ENCODE measurements around the gene SPINT2.

DNA sequence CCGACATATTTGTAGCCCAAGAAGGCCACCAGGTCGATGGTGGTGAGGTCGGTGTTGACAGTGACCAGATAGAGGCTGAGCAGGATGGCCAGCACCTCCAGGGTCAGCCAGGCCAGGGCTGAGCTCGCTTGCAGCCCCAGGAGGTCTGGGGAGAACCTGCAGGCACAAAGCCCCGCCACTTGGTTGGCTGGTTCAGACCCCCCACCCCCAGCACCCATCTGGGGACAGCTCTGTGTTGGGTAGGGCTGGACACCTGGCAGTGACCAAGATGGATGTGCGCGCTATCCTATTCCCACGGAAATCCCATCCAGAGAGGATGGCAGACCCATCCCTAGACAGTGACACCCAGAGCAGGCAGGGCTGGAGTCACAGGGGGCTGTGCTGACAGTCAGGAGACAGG, 43.2 kb downstream of the SPINT2 start:
- TF ChIP-seq POLR2AphosphoS5 (IDR thresholded peaks at IDR 0.05; ENCODE audit: low read depth, low read length) (no peak; the same call in 1 of the 2 replicates), SIN3A (IDR thresholded peaks at IDR 0.05; ENCODE audit: borderline replicate concordance, insufficient read depth, low read depth, low read length) (no peak)
- TF ChIP-seq, protein P1, sequence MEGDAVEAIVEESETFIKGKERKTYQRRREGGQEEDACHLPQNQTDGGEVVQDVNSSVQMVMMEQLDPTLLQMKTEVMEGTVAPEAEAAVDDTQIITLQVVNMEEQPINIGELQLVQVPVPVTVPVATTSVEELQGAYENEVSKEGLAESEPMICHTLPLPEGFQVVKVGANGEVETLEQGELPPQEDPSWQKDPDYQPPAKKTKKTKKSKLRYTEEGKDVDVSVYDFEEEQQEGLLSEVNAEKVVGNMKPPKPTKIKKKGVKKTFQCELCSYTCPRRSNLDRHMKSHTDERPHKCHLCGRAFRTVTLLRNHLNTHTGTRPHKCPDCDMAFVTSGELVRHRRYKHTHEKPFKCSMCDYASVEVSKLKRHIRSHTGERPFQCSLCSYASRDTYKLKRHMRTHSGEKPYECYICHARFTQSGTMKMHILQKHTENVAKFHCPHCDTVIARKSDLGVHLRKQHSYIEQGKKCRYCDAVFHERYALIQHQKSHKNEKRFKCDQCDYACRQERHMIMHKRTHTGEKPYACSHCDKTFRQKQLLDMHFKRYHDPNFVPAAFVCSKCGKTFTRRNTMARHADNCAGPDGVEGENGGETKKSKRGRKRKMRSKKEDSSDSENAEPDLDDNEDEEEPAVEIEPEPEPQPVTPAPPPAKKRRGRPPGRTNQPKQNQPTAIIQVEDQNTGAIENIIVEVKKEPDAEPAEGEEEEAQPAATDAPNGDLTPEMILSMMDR (IDR thresholded peaks at IDR 0.05) = no peak

All from Panc1 (cell line).